ENCODE measurements around the gene TLCD1.

- no peak for TF ChIP-seq EZH2phosphoT487 (IDR thresholded peaks at IDR 0.05; ENCODE audit: insufficient read depth, low read depth)
- TF ChIP-seq EZH2 (IDR thresholded peaks at IDR 0.05; ENCODE audit: insufficient read depth, poor library complexity, severe bottlenecking) = no peak
These were observed 21.1 kb upstream of the TLCD1 start for GRCh38 chr17:28747051-28747691.

Measured in GM23248 (cell line).